HL-60/S4 treated with phorbol 12-myristate 13-acetate at 8.2 ng/mL for 4 days and 3 days (cell line): ENCODE results near the gene SAA2.
"Not testable (repeated sequence)": the region's sequence is repeated elsewhere in the genome, so short reads cannot be mapped to it uniquely, and the experiment has no call there.

ENCODE experiments used
- in situ Hi-C: fragments of 300-500 bp; cut with MboI; formaldehyde crosslinking; loops from 2 replicates; pipeline ENCODE4 v1.15.0; 2022; ENCODE audit warnings: low sequenced_read_pairs

Gene SAA2

GRCh38 chr11:18197738-18198137 lies 50.7 kb downstream of the SAA2 start:
- in situ Hi-C loops: not testable (repeated sequence)

GRCh38 chr11:18196532-18196931 lies 51.9 kb downstream of the SAA2 start:
- in situ Hi-C loops: no loop called here
